Keratinocyte (primary cell): ENCODE results near the gene MAMDC2.

Source experiments
- CTCF ChIP-seq, 3 experiments: IDR thresholded peaks in 1 of 3; conservative IDR thresholded peaks in 1 of 3; optimal IDR thresholded peaks in 1 of 3; 2 replicates in 2 of 3; 3 replicates in 1 of 3; pipeline versions ENCODE3 to v1.5.1; 2011; ENCODE audit warnings: low read length in 3 of 3, mild to moderate bottlenecking in 3 of 3, moderate library complexity in 2 of 3, control low read depth in 1 of 3, inconsistent platforms in 1 of 3; ENCODE audit not compliant: insufficient read depth in 2 of 3; ENCODE audit errors: extremely low read depth in 1 of 3
- EZH2 ChIP-seq: IDR thresholded peaks from one replicate; pipeline ENCODE4 v1.6.1; 2012; ENCODE audit warnings: inconsistent platforms, mild to moderate bottlenecking, low read length, moderate library complexity

GRCh38 chr9:70049672-70050271, 6.1 kb downstream of the MAMDC2 start:
- TF ChIP-seq CTCF (optimal IDR thresholded peaks at IDR 0.05 in 1 of 3, IDR thresholded peaks at IDR 0.05 in 1 of 3, conservative IDR thresholded peaks at IDR 0.05 in 1 of 3; ENCODE audit: extremely low read depth in 1 of 3, insufficient read depth in 2 of 3, low read length in 3 of 3), result no peak
- no peak for TF ChIP-seq EZH2
